ENCODE data around the gene SDCBP2.

The SDCBP2 gene

DNA sequence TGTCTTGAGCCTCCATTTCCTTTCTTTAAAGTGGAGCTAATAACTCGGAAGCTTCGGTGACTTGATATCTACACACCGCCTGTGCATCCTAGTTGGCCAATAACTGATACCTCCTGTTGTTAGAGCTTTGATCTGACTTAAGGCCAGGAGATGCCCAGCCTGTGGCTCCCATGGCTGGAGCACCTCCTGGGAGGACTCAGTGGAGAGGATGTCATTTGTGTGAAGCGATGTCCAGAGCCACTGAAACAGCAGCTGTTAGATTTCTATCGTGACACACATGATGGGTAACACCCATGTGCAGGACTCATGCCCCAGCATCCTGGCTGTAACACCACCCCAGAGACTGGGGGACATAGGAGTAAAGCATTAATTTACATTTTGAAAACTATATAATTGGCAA lies 30.8 kb downstream of the SDCBP2 start:
- WGBS (ENCODE audit: extremely low coverage, insufficient coverage, low lambda C conversion rate) = no CpG with 5 or more reads among the region's 5 CpGs
- H2BK120ac ChIP-seq (ENCODE audit: low read depth, low read length) = no peak overlapping the region
- no peak overlapping the region for H4K5ac ChIP-seq (ENCODE audit: low read length)
- H2AK5ac ChIP-seq (ENCODE audit: low read length) = no peak overlapping the region
- H3K56ac ChIP-seq (ENCODE audit: low read length) = no peak overlapping the region
- H3K79me1 ChIP-seq (ENCODE audit: low read length) = no peaks in the 10 kb centered on the region
- no peak for DNase-seq
- no peak overlapping the region for H3K23ac ChIP-seq (ENCODE audit: low read length)
- H3K27ac ChIP-seq (ENCODE audit: low read depth, low read length) = no peak overlapping the region
- no peaks in the 10 kb centered on the region for H3K4me1 ChIP-seq (ENCODE audit: control insufficient read depth, low read depth, low read length)
- no peak overlapping the region for H4K8ac ChIP-seq (ENCODE audit: low read depth, low read length)
- H3K79me2 ChIP-seq (ENCODE audit: control insufficient read depth, insufficient read depth, low read length) = no peaks in the 10 kb centered on the region
- no peak overlapping the region for H3K18ac ChIP-seq (ENCODE audit: low read length)
- H2BK5ac ChIP-seq (ENCODE audit: low read length) = no peak overlapping the region
- H3K27me3 ChIP-seq (ENCODE audit: insufficient read depth, low read length, poor library complexity) = no peaks in the 10 kb centered on the region
- H3K36me3 ChIP-seq (ENCODE audit: control insufficient read depth, insufficient read depth, low read length) = no peaks in the 10 kb centered on the region
- no peak overlapping the region for H3K4me2 ChIP-seq (ENCODE audit: low read length)
- H3K4ac ChIP-seq (ENCODE audit: low read depth, low read length) = no peak overlapping the region
- H3K4me3 ChIP-seq (ENCODE audit: low read length) = no peak overlapping the region
- no peak overlapping the region for H3K9ac ChIP-seq (ENCODE audit: low read length)
- no peak overlapping the region for H2BK15ac ChIP-seq (replicated peaks; ENCODE audit: low read depth)

DNA sequence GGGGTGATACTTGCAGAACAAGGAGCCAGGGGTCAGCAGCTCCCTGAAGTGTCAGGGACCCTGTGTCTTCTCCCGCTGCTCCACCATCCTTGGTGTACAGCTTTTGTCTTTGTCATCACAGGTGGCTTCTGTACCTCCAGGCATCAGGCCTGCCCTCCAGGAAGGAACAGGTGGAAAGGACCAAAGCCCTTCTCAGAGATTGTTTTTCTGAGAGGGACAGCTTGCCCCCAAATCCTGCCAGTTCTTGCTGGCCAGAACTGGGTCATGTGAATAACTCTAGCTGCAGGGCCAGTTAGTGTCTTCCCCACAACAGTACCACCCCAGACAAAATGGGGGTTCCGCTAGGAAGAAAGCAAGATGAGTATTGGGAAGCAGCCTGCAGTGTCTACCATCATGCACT lies 31.5 kb downstream of the SDCBP2 start:
- no peak overlapping the region for H3K23ac ChIP-seq (ENCODE audit: low read length)
- no peak overlapping the region for H3K4ac ChIP-seq (ENCODE audit: low read depth, low read length)
- H3K9ac ChIP-seq (ENCODE audit: low read length) = no peak overlapping the region
- no CpG with 5 or more reads among the region's 2 CpGs for WGBS (ENCODE audit: extremely low coverage, insufficient coverage, low lambda C conversion rate)
- H3K79me1 ChIP-seq (ENCODE audit: low read length) = no peaks in the 10 kb centered on the region
- no peaks in the 10 kb centered on the region for H3K79me2 ChIP-seq (ENCODE audit: control insufficient read depth, insufficient read depth, low read length)
- no peak for DNase-seq
- H3K4me1 ChIP-seq (ENCODE audit: control insufficient read depth, low read depth, low read length) = no peaks in the 10 kb centered on the region
- no peak overlapping the region for H3K18ac ChIP-seq (ENCODE audit: low read length)
- H2BK15ac ChIP-seq (replicated peaks; ENCODE audit: low read depth) = no peak overlapping the region
- H3K36me3 ChIP-seq (ENCODE audit: control insufficient read depth, insufficient read depth, low read length) = no peaks in the 10 kb centered on the region
- H2BK5ac ChIP-seq (ENCODE audit: low read length) = no peak overlapping the region
- no peak overlapping the region for H3K4me2 ChIP-seq (ENCODE audit: low read length)
- no peak overlapping the region for H3K56ac ChIP-seq (ENCODE audit: low read length)
- H3K4me3 ChIP-seq (ENCODE audit: low read length) = no peak overlapping the region
- no peak overlapping the region for H3K27ac ChIP-seq (ENCODE audit: low read depth, low read length)
- no peak overlapping the region for H4K5ac ChIP-seq (ENCODE audit: low read length)
- no peaks in the 10 kb centered on the region for H3K27me3 ChIP-seq (ENCODE audit: insufficient read depth, low read length, poor library complexity)
- H2AK5ac ChIP-seq (ENCODE audit: low read length) = no peak overlapping the region
- no peak overlapping the region for H4K8ac ChIP-seq (ENCODE audit: low read depth, low read length)
- H2BK120ac ChIP-seq (ENCODE audit: low read depth, low read length) = no peak overlapping the region

DNA sequence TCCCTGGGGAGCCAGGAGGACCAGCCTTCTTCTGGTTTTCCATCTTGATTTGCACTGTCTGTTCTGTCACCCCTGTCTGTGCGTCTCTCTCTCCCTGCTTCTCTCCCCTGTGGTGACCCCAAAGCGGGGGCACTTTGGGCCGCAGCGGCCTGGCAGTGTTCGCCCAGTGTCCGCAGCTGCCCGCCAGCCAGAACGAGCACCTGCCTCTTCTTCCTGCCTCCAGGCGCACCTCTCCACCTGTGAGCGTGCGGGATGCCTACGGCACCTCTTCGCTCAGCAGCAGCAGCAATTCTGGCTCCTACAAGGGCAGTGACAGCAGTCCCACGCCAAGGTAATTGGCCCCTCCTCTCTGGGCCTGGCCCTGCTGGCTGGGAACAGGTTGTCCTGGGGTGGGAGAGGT lies 32.0 kb downstream of the SDCBP2 start:
- Histone ChIP-seq H3K27ac (ENCODE audit: low read depth, low read length) (no peak overlapping the region), H3K23ac (ENCODE audit: low read length) (no peak overlapping the region), H2BK5ac (ENCODE audit: low read length) (no peak overlapping the region), H3K4me3 (ENCODE audit: low read length) (no peak overlapping the region), H3K79me1 (ENCODE audit: low read length) (no peaks in the 10 kb centered on the region), H4K5ac (ENCODE audit: low read length) (no peak overlapping the region), H3K4me1 (ENCODE audit: control insufficient read depth, low read depth, low read length) (no peaks in the 10 kb centered on the region), H3K79me2 (ENCODE audit: control insufficient read depth, insufficient read depth, low read length) (no peaks in the 10 kb centered on the region), H3K36me3 (ENCODE audit: control insufficient read depth, insufficient read depth, low read length) (no peaks in the 10 kb centered on the region), H3K27me3 (ENCODE audit: insufficient read depth, low read length, poor library complexity) (no peaks in the 10 kb centered on the region), H3K18ac (ENCODE audit: low read length) (no peak overlapping the region), H3K4me2 (ENCODE audit: low read length) (no peak overlapping the region), H2BK120ac (ENCODE audit: low read depth, low read length) (no peak overlapping the region), H3K9ac (ENCODE audit: low read length) (no peak overlapping the region), H4K8ac (ENCODE audit: low read depth, low read length) (no peak overlapping the region), H3K56ac (ENCODE audit: low read length) (no peak overlapping the region), H2AK5ac (ENCODE audit: low read length) (no peak overlapping the region), H2BK15ac (replicated peaks; ENCODE audit: low read depth) (no peak overlapping the region), H3K4ac (ENCODE audit: low read depth, low read length) (no peak overlapping the region)
- DNase-seq = no peak
- WGBS (ENCODE audit: extremely low coverage, insufficient coverage, low lambda C conversion rate) = no CpG with 5 or more reads among the region's 14 CpGs

DNA sequence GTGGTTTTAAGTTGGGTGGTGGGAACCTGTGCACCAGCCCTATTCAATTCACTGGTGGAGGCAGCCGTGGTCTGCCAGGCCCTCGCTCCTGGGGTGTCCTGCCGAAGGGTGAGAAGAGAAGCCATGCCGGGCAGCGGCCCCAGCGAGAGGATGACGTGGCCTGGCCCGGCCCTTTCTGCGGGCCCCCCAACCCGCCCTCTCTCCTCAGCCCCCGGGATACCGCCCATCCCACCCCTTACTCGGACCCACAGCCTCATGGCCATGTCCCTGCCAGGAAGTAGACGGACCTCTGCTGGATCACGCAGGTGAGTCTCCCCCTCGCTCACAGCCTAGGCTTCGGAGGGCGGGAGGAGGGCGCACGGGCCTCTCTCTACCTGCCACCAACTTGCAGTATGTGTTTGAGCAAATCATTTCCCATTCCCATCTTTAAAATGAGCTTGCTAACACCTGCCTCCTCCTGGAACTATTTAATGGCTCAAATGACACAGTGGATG lies 32.8 kb downstream of the SDCBP2 start:
- WGBS (ENCODE audit: extremely low coverage, insufficient coverage, low lambda C conversion rate) = no CpG with 5 or more reads among the region's 20 CpGs
- H3K56ac ChIP-seq (ENCODE audit: low read length) = no peak overlapping the region
- no peak overlapping the region for H3K4ac ChIP-seq (ENCODE audit: low read depth, low read length)
- no peak for DNase-seq
- H2BK5ac ChIP-seq (ENCODE audit: low read length) = no peak overlapping the region
- H2BK120ac ChIP-seq (ENCODE audit: low read depth, low read length) = no peak overlapping the region
- no peak overlapping the region for H3K9ac ChIP-seq (ENCODE audit: low read length)
- H3K4me2 ChIP-seq (ENCODE audit: low read length) = no peak overlapping the region
- no peaks in the 10 kb centered on the region for H3K4me1 ChIP-seq (ENCODE audit: control insufficient read depth, low read depth, low read length)
- H3K79me1 ChIP-seq (ENCODE audit: low read length) = no peaks in the 10 kb centered on the region
- no peak overlapping the region for H2BK15ac ChIP-seq (replicated peaks; ENCODE audit: low read depth)
- H3K4me3 ChIP-seq (ENCODE audit: low read length) = no peak overlapping the region
- no peak overlapping the region for H3K18ac ChIP-seq (ENCODE audit: low read length)
- no peak overlapping the region for H3K27ac ChIP-seq (ENCODE audit: low read depth, low read length)
- no peak overlapping the region for H4K5ac ChIP-seq (ENCODE audit: low read length)
- H3K79me2 ChIP-seq (ENCODE audit: control insufficient read depth, insufficient read depth, low read length) = no peaks in the 10 kb centered on the region
- no peak overlapping the region for H4K8ac ChIP-seq (ENCODE audit: low read depth, low read length)
- no peak overlapping the region for H2AK5ac ChIP-seq (ENCODE audit: low read length)
- no peak overlapping the region for H3K23ac ChIP-seq (ENCODE audit: low read length)
- no peaks in the 10 kb centered on the region for H3K36me3 ChIP-seq (ENCODE audit: control insufficient read depth, insufficient read depth, low read length)
- no peaks in the 10 kb centered on the region for H3K27me3 ChIP-seq (ENCODE audit: insufficient read depth, low read length, poor library complexity)

DNA sequence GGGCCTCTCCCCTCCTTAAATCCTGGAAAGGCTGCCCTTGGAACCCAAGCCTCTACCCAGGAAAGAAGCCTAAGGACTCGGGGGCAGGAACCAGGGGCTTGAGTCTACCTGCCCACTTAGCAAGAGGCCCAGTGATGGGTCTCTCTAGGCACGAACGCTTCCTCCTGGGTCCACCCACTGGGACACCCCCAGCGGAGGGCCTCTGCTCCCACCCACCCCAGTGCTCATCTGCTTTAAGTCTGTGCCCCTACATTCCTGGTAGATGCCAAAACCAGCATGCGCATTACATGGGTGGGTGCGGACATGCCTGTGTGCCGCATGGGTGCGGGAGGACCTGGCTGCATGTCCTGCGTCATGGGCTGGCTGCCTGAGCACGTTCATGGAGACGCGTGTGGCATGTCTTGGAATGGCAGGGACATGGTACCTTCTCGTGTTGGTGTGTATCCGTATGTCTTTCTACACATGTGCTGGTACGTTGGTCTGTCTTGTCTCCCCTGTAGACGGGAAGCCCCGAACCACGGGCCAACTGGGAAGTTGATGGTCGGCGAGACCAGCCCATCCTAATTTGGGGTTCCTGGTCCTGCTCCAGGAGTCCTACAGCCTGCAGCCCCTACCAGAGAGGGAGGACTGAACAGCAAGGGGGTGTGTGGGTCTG lies 33.5 kb downstream of the SDCBP2 start:
- Histone ChIP-seq H3K4me2 (ENCODE audit: low read length) (no peak overlapping the region), H3K79me2 (ENCODE audit: control insufficient read depth, insufficient read depth, low read length) (no peaks in the 10 kb centered on the region), H2BK5ac (ENCODE audit: low read length) (no peak overlapping the region), H4K5ac (ENCODE audit: low read length) (no peak overlapping the region), H3K23ac (ENCODE audit: low read length) (no peak overlapping the region), H3K18ac (ENCODE audit: low read length) (no peak overlapping the region), H3K4me1 (ENCODE audit: control insufficient read depth, low read depth, low read length) (no peaks in the 10 kb centered on the region), H3K4me3 (ENCODE audit: low read length) (no peak overlapping the region), H4K8ac (ENCODE audit: low read depth, low read length) (no peak overlapping the region), H3K4ac (ENCODE audit: low read depth, low read length) (no peak overlapping the region), H3K56ac (ENCODE audit: low read length) (no peak overlapping the region), H3K27me3 (ENCODE audit: insufficient read depth, low read length, poor library complexity) (no peaks in the 10 kb centered on the region), H2AK5ac (ENCODE audit: low read length) (no peak overlapping the region), H2BK120ac (ENCODE audit: low read depth, low read length) (no peak overlapping the region), H2BK15ac (replicated peaks; ENCODE audit: low read depth) (no peak overlapping the region), H3K36me3 (ENCODE audit: control insufficient read depth, insufficient read depth, low read length) (no peaks in the 10 kb centered on the region), H3K9ac (ENCODE audit: low read length) (no peak overlapping the region), H3K79me1 (ENCODE audit: low read length) (no peaks in the 10 kb centered on the region), H3K27ac (ENCODE audit: low read depth, low read length) (no peak overlapping the region)
- DNase-seq = no peak
- no CpG with 5 or more reads among the region's 20 CpGs for WGBS (ENCODE audit: extremely low coverage, insufficient coverage, low lambda C conversion rate)

DNA sequence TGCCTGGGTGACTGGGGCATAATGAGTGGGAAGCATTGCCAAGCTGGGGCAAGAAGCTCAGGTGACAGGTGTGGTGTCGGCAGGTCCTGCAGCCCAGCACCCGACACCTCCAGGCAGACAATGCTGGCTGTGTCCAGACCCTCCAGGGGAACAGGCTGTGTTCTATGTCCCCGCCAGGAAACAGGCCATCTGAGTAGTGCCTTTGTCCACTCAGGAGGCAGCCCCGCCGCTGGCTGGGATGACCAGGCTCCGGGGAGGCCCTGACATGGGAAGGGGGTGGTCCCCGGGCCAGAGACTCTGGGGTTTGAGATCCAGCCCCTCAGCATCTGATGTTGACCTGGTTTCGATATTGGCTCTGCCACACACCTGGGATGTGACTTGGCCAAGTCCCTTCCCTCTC lies 34.4 kb downstream of the SDCBP2 start:
- WGBS (ENCODE audit: extremely low coverage, insufficient coverage, low lambda C conversion rate) = no CpG with 5 or more reads among the region's 8 CpGs

More for the DNA sequence above, 34.4 kb downstream of the SDCBP2 start:
- H3K4me2 ChIP-seq (ENCODE audit: low read length) = no peak overlapping the region
- H3K4me1 ChIP-seq (ENCODE audit: control insufficient read depth, low read depth, low read length) = no peaks in the 10 kb centered on the region
- no peak overlapping the region for H3K56ac ChIP-seq (ENCODE audit: low read length)
- H3K79me1 ChIP-seq (ENCODE audit: low read length) = no peaks in the 10 kb centered on the region
- H2AK5ac ChIP-seq (ENCODE audit: low read length) = no peak overlapping the region
- H4K5ac ChIP-seq (ENCODE audit: low read length) = no peak overlapping the region
- no peaks in the 10 kb centered on the region for H3K36me3 ChIP-seq (ENCODE audit: control insufficient read depth, insufficient read depth, low read length)
- no peak overlapping the region for H2BK15ac ChIP-seq (replicated peaks; ENCODE audit: low read depth)
- no peaks in the 10 kb centered on the region for H3K27me3 ChIP-seq (ENCODE audit: insufficient read depth, low read length, poor library complexity)
- no peak overlapping the region for H3K4ac ChIP-seq (ENCODE audit: low read depth, low read length)
- no peak for DNase-seq
- H2BK120ac ChIP-seq (ENCODE audit: low read depth, low read length) = no peak overlapping the region
- H2BK5ac ChIP-seq (ENCODE audit: low read length) = no peak overlapping the region
- no peak overlapping the region for H3K9ac ChIP-seq (ENCODE audit: low read length)
- H4K8ac ChIP-seq (ENCODE audit: low read depth, low read length) = no peak overlapping the region
- no peaks in the 10 kb centered on the region for H3K79me2 ChIP-seq (ENCODE audit: control insufficient read depth, insufficient read depth, low read length)
- no peak overlapping the region for H3K27ac ChIP-seq (ENCODE audit: low read depth, low read length)
- no peak overlapping the region for H3K23ac ChIP-seq (ENCODE audit: low read length)
- no peak overlapping the region for H3K18ac ChIP-seq (ENCODE audit: low read length)
- H3K4me3 ChIP-seq (ENCODE audit: low read length) = no peak overlapping the region
